ENCODE measurements around the gene GALNT7.

Gene GALNT7

GRCh38 chr4:173194157-173194556 lies 25.5 kb downstream of the GALNT7 start:
- H3K36me3 Mint-ChIP-seq (ENCODE audit: low read depth): no peaks in the 10 kb centered on the region
- peaks cover 29% of the 10 kb centered on the region for H3K4me1 Mint-ChIP-seq (ENCODE audit: low read depth)
- H3K9me3 Mint-ChIP-seq: no peaks in the 10 kb centered on the region
- no peak for DNase-seq (ENCODE audit: low spot score)
- H3K27ac Mint-ChIP-seq: no peak overlapping the region
- no peak overlapping the region for H3K4me3 Mint-ChIP-seq
- H3K27me3 Mint-ChIP-seq (ENCODE audit: low read depth): no peaks in the 10 kb centered on the region

- no peak for DNase-seq (ENCODE audit: low spot score)
- H3K27ac Mint-ChIP-seq: no peak overlapping the region
- no peaks in the 10 kb centered on the region for H3K9me3 Mint-ChIP-seq
- H3K36me3 Mint-ChIP-seq (ENCODE audit: low read depth): no peaks in the 10 kb centered on the region
- H3K4me3 Mint-ChIP-seq: no peak overlapping the region
- peaks cover 27% of the 10 kb centered on the region for H3K4me1 Mint-ChIP-seq (ENCODE audit: low read depth)
- H3K27me3 Mint-ChIP-seq (ENCODE audit: low read depth): no peaks in the 10 kb centered on the region
Observed at GRCh38 chr4:173195109-173195508, 26.5 kb downstream of the GALNT7 start.

GRCh38 chr4:173199553-173199952 lies 30.9 kb downstream of the GALNT7 start:
- no peak overlapping the region for H3K27ac Mint-ChIP-seq
- H3K4me3 Mint-ChIP-seq: no peak overlapping the region
- DNase-seq (ENCODE audit: low spot score): no peak
- H3K9me3 Mint-ChIP-seq: peaks cover 11% of the 10 kb centered on the region
- H3K36me3 Mint-ChIP-seq (ENCODE audit: low read depth): peaks cover 5% of the 10 kb centered on the region
- H3K4me1 Mint-ChIP-seq (ENCODE audit: low read depth): peaks cover 3% of the 10 kb centered on the region
- H3K27me3 Mint-ChIP-seq (ENCODE audit: low read depth): no peaks in the 10 kb centered on the region

GRCh38 chr4:173200103-173200884 lies 31.7 kb downstream of the GALNT7 start:
- Mint-ChIP-seq H3K4me3 (no peak overlapping the region), H3K4me1 (ENCODE audit: low read depth) (peaks cover 3% of the 10 kb centered on the region), H3K36me3 (ENCODE audit: low read depth) (peaks cover 7% of the 10 kb centered on the region), H3K27ac (no peak overlapping the region), H3K9me3 (peaks cover 11% of the 10 kb centered on the region), H3K27me3 (ENCODE audit: low read depth) (no peaks in the 10 kb centered on the region)
- no peak for DNase-seq (ENCODE audit: low spot score)

GRCh38 chr4:173202395-173202794 lies 33.8 kb downstream of the GALNT7 start:
- peaks cover 9% of the 10 kb centered on the region for H3K36me3 Mint-ChIP-seq (ENCODE audit: low read depth)
- no peak overlapping the region for H3K27ac Mint-ChIP-seq
- H3K27me3 Mint-ChIP-seq (ENCODE audit: low read depth): no peaks in the 10 kb centered on the region
- H3K9me3 Mint-ChIP-seq: peaks cover 11% of the 10 kb centered on the region
- no peak overlapping the region for H3K4me3 Mint-ChIP-seq
- H3K4me1 Mint-ChIP-seq (ENCODE audit: low read depth): no peaks in the 10 kb centered on the region
- DNase-seq (ENCODE audit: low spot score): no peak

- Mint-ChIP-seq H3K36me3 (ENCODE audit: low read depth) (peaks cover 9% of the 10 kb centered on the region), H3K4me1 (ENCODE audit: low read depth) (no peaks in the 10 kb centered on the region), H3K27ac (no peak overlapping the region), H3K4me3 (no peak overlapping the region), H3K9me3 (peaks cover 11% of the 10 kb centered on the region), H3K27me3 (ENCODE audit: low read depth) (no peaks in the 10 kb centered on the region)
- DNase-seq (ENCODE audit: low spot score): no peak
Observed at GRCh38 chr4:173205656-173206055, 37.0 kb downstream of the GALNT7 start.

- Mint-ChIP-seq H3K36me3 (ENCODE audit: low read depth) (peaks cover 10% of the 10 kb centered on the region), H3K27ac (no peak overlapping the region), H3K4me3 (no peak overlapping the region), H3K27me3 (ENCODE audit: low read depth) (no peaks in the 10 kb centered on the region), H3K9me3 (peaks cover 9% of the 10 kb centered on the region), H3K4me1 (ENCODE audit: low read depth) (peaks cover 4% of the 10 kb centered on the region)
- DNase-seq (ENCODE audit: low spot score): no peak
Observed at GRCh38 chr4:173208420-173208819, 39.8 kb downstream of the GALNT7 start.

- Mint-ChIP-seq H3K27me3 (ENCODE audit: low read depth) (no peaks in the 10 kb centered on the region), H3K36me3 (ENCODE audit: low read depth) (peaks cover 2% of the 10 kb centered on the region), H3K4me1 (ENCODE audit: low read depth) (peaks cover 4% of the 10 kb centered on the region), H3K27ac (no peak overlapping the region), H3K9me3 (no peaks in the 10 kb centered on the region), H3K4me3 (no peak overlapping the region)
- DNase-seq (ENCODE audit: low spot score): no peak
Observed at GRCh38 chr4:173211222-173211621, 42.6 kb downstream of the GALNT7 start.

GRCh38 chr4:173211838-173212237 lies 43.2 kb downstream of the GALNT7 start:
- H3K36me3 Mint-ChIP-seq (ENCODE audit: low read depth): peaks cover 2% of the 10 kb centered on the region
- DNase-seq (ENCODE audit: low spot score): no peak
- H3K4me1 Mint-ChIP-seq (ENCODE audit: low read depth): peaks cover 4% of the 10 kb centered on the region
- no peak overlapping the region for H3K4me3 Mint-ChIP-seq
- H3K27ac Mint-ChIP-seq: no peak overlapping the region
- H3K9me3 Mint-ChIP-seq: no peaks in the 10 kb centered on the region
- no peaks in the 10 kb centered on the region for H3K27me3 Mint-ChIP-seq (ENCODE audit: low read depth)

- peaks cover 4% of the 10 kb centered on the region for H3K4me1 Mint-ChIP-seq (ENCODE audit: low read depth)
- no peaks in the 10 kb centered on the region for H3K9me3 Mint-ChIP-seq
- no peak overlapping the region for H3K27ac Mint-ChIP-seq
- no peak for DNase-seq (ENCODE audit: low spot score)
- H3K27me3 Mint-ChIP-seq (ENCODE audit: low read depth): no peaks in the 10 kb centered on the region
- peaks cover 2% of the 10 kb centered on the region for H3K36me3 Mint-ChIP-seq (ENCODE audit: low read depth)
- no peak overlapping the region for H3K4me3 Mint-ChIP-seq
Observed at GRCh38 chr4:173212379-173212778, 43.8 kb downstream of the GALNT7 start.

GRCh38 chr4:173213296-173213695 lies 44.7 kb downstream of the GALNT7 start:
- Mint-ChIP-seq H3K27ac (no peak overlapping the region), H3K4me1 (ENCODE audit: low read depth) (peaks cover 8% of the 10 kb centered on the region), H3K36me3 (ENCODE audit: low read depth) (peaks cover 2% of the 10 kb centered on the region), H3K27me3 (ENCODE audit: low read depth) (no peaks in the 10 kb centered on the region), H3K9me3 (no peaks in the 10 kb centered on the region), H3K4me3 (no peak overlapping the region)
- no peak for DNase-seq (ENCODE audit: low spot score)

- no peaks in the 10 kb centered on the region for H3K9me3 Mint-ChIP-seq
- H3K4me1 Mint-ChIP-seq (ENCODE audit: low read depth): peaks cover 10% of the 10 kb centered on the region
- H3K4me3 Mint-ChIP-seq: no peak overlapping the region
- peaks cover 2% of the 10 kb centered on the region for H3K36me3 Mint-ChIP-seq (ENCODE audit: low read depth)
- H3K27ac Mint-ChIP-seq: no peak overlapping the region
- H3K27me3 Mint-ChIP-seq (ENCODE audit: low read depth): no peaks in the 10 kb centered on the region
- DNase-seq (ENCODE audit: low spot score): no peak
Observed at GRCh38 chr4:173214231-173214630, 45.6 kb downstream of the GALNT7 start.

GRCh38 chr4:173214661-173215060 lies 46.0 kb downstream of the GALNT7 start:
- H3K27ac Mint-ChIP-seq: no peak overlapping the region

GRCh38 chr4:173217075-173217474 lies 48.5 kb downstream of the GALNT7 start:
- Mint-ChIP-seq H3K27ac (no peak overlapping the region), H3K9me3 (no peaks in the 10 kb centered on the region), H3K36me3 (ENCODE audit: low read depth) (no peaks in the 10 kb centered on the region), H3K4me3 (no peak overlapping the region), H3K27me3 (ENCODE audit: low read depth) (no peaks in the 10 kb centered on the region), H3K4me1 (ENCODE audit: low read depth) (peaks cover 7% of the 10 kb centered on the region)
- no peak for DNase-seq (ENCODE audit: low spot score)

More at GRCh38 chr4:173214661-173215060, 46.0 kb downstream of the GALNT7 start:
- peaks cover 10% of the 10 kb centered on the region for H3K4me1 Mint-ChIP-seq (ENCODE audit: low read depth)
- no peaks in the 10 kb centered on the region for H3K27me3 Mint-ChIP-seq (ENCODE audit: low read depth)
- no peaks in the 10 kb centered on the region for H3K9me3 Mint-ChIP-seq
- peaks cover 2% of the 10 kb centered on the region for H3K36me3 Mint-ChIP-seq (ENCODE audit: low read depth)
- no peak overlapping the region for H3K4me3 Mint-ChIP-seq
- no peak for DNase-seq (ENCODE audit: low spot score)

- no peaks in the 10 kb centered on the region for H3K9me3 Mint-ChIP-seq
- DNase-seq (ENCODE audit: low spot score): no peak
- no peak overlapping the region for H3K27ac Mint-ChIP-seq
- H3K36me3 Mint-ChIP-seq (ENCODE audit: low read depth): no peaks in the 10 kb centered on the region
- no peak overlapping the region for H3K4me3 Mint-ChIP-seq
- no peaks in the 10 kb centered on the region for H3K27me3 Mint-ChIP-seq (ENCODE audit: low read depth)
- H3K4me1 Mint-ChIP-seq (ENCODE audit: low read depth): peaks cover 7% of the 10 kb centered on the region
Observed at GRCh38 chr4:173217727-173218126, 49.1 kb downstream of the GALNT7 start.
